Pancreas (tissue), 10 donors: ENCODE results near the gene RAP1A. TPM values are rescaled to one million over a fixed set of nuclear protein-coding genes. Genes with fewer than 3 reads are reported as not detected.
"Not testable (repeated sequence)": the region's sequence is repeated elsewhere in the genome, so short reads cannot be mapped to it uniquely, and the experiment has no call there.

ENCODE experiments used
- ATAC-seq, 4 donors: fragments of 200-7000 bp; cut with Tn5 transposase; one replicate each; pipeline versions ENCODE4 v1.8.0 to v1.9.1; 2020; ENCODE audit warnings: mild to moderate bottlenecking in 4 of 4, moderate library complexity in 4 of 4
- DNase-seq, 6 donors: peaks; one replicate each; pipeline ENCODE4 v3.0.0-alpha.2; 2020
- FAIRE-seq: peaks from 2 replicates; lab custom pipeline; 2012; peaks lifted over from hg19 to GRCh38; lab: Jason Lieb, UNC
- H3K27ac ChIP-seq, 4 donors: fragments of 200-600 bp; sonication (generic); 1 replicate in 3 of 4; 2 replicates in 1 of 4; pipeline versions ENCODE4 v1.5.0 to v1.8.0; 2020
- H3K27me3 ChIP-seq, 4 donors: fragments of 200-600 bp; one replicate each; pipeline ENCODE4 v1.8.0; 2021
- H3K36me3 ChIP-seq, 3 donors: fragments of 200-600 bp; sonication (generic) in 1 of 3; one replicate each; pipeline versions ENCODE4 v1.5.0 to v1.8.0; 2020 to 2021
- H3K4me1 ChIP-seq, 3 donors: fragments of 200-600 bp; one replicate each; pipeline ENCODE4 v1.8.0; 2021
- H3K4me3 ChIP-seq, 4 donors: fragments of 200-600 bp; sonication (generic) in 2 of 4; one replicate each; pipeline versions ENCODE4 v1.5.0 to v1.8.0; 2020 to 2021
- H3K9me3 ChIP-seq, 4 donors: fragments of 200-600 bp; one replicate each; pipeline ENCODE4 v1.8.0; 2021
- WGBS, 2 donors: extraction: QIAGEN DNeasy Blood & Tissue Kit; methylation state at CpG; one replicate each; pipeline ENCODE4 v1.1.7; 2013; 5-methylcytosine and 5-hydroxymethylcytosine counted together
- intact Hi-C, 3 donors: fragments of 100-400 bp; cut with DNase I; formaldehyde crosslinking; loops; one replicate each; pipeline versions ENCODE4 v1.11.1 to v1.14.2; 2022
- polyA plus RNA-seq, 2 donors: library from polyadenylated mRNA; stranded (reverse); fragments of 200-250 nt; gene quantifications; one replicate each; pipeline ENCODE4 v1.2.3, GENCODE V29; 2013
- total RNA-seq, 6 donors: library from RNA; stranded (reverse); fragmentation: NEBNext Ultra II Directional in 4 of 6; extraction: Animal tissue kit (Norgen Biotek cat#: 25700) in 4 of 6; gene quantifications; one replicate each; pipeline versions ENCODE4 v1.2.1 to v1.2.4, GENCODE V29; 2021 to 2023
- TF ChIP-seq, protein P1 (sequence below), 4 donors: fragments of 200-600 bp; sonication (generic) in 3 of 4; IDR thresholded peaks; one replicate each; pipeline versions ENCODE4 v1.5.0 to v1.8.0; 2021; ENCODE audit warnings: antibody characterized with exemption in 4 of 4
- donor health status: healthy with polysubstance abuse.
- donor health status: DM: no; HTN: no; CAD: no; lungs with moderate emphysema.
- donor health status: DM: no; HTN: no; CAD: no.
- donor health status: control.
- donor health status: control.
- donor health status: Bipolar disorder and iron deficiency.
- donor health status: DM: yes; HTN: yes; CAD: no.
- donor health status: DM: no; HTN: no; CAD: no.
- donor health status: DM: no; HTN: no; CAD: no.
- donor health status: DM: yes; HTN: yes; CAD: no.

Gene RAP1A
- total and polyA plus RNA-seq, 8 donors, result 17.0 to 35.1 (median 21.5) TPM

DNA sequence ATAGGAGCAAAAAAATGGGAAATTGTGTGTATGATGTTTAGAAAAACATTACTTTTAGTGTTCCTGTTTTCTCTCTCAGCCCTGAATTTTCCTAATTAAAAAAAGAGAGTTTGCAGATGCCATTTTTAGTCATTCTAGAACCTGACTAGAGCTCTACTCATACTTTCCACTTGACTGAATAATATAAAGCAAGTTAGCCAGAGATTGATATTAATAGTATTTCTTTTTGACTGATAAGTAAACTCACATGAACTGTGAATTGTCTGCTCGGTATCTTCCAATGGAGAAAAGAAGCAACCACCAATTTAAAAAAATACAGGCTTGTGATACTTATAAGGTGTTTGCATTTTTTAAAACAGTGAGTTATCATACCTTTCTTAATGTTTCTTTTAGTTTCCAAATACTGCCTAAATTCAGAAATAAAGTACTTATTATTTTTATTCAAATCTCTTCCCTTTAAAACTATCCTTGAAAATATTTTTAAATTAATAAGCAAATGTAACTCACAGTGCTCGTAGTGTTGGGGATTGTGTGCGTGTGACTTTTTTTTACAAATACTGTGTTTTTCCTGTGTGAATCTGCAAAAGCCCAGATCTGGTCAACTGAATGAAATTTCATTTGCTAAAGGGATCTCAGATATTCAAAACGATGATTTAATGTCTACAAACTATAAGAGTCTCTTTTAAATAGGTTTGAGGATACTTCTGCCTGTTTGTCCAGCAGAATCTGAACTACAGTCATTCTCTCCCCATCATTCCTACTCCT lies 9.8 kb downstream of the RAP1A start:
- no peaks in the 10 kb centered on the region for H3K27me3 ChIP-seq
- H3K27ac ChIP-seq, result no peak overlapping the region
- WGBS, 2 donors, result 84 to 90% methylated on average over 4 of the region's 4 CpGs
- FAIRE-seq (no peak), ATAC-seq (no peak), DNase-seq (no peak)
- TF ChIP-seq, protein P1, sequence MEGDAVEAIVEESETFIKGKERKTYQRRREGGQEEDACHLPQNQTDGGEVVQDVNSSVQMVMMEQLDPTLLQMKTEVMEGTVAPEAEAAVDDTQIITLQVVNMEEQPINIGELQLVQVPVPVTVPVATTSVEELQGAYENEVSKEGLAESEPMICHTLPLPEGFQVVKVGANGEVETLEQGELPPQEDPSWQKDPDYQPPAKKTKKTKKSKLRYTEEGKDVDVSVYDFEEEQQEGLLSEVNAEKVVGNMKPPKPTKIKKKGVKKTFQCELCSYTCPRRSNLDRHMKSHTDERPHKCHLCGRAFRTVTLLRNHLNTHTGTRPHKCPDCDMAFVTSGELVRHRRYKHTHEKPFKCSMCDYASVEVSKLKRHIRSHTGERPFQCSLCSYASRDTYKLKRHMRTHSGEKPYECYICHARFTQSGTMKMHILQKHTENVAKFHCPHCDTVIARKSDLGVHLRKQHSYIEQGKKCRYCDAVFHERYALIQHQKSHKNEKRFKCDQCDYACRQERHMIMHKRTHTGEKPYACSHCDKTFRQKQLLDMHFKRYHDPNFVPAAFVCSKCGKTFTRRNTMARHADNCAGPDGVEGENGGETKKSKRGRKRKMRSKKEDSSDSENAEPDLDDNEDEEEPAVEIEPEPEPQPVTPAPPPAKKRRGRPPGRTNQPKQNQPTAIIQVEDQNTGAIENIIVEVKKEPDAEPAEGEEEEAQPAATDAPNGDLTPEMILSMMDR (IDR thresholded peaks at IDR 0.05), result no peak
- H3K9me3 ChIP-seq, result no peaks in the 10 kb centered on the region
- H3K36me3 ChIP-seq, result no peaks in the 10 kb centered on the region
- no peak overlapping the region for H3K4me3 ChIP-seq
- intact Hi-C loops, result no loop called here
- H3K4me1 ChIP-seq, result peaks cover 0 to 14% (median 0%) of the 10 kb centered on the region in 3 donors

DNA sequence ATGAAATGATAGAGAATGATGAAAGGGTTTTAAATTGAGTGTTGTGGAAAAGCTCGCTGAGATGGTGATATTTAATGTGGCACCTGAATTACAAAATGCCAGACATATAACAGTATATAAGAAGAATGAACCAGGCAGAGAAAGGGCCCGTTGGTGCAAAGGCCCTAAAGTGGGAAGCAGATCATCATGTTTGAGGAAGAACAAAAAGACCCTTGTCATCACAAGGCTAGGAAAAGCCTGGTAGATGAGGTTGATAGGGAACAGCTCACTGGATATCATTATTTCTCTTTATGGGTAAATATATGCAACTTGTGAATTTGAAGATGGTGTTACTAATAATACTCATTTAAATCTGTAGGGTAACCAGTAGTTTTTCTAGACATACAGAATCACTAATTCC lies 11.0 kb downstream of the RAP1A start:
- FAIRE-seq, result no peak

DNA sequence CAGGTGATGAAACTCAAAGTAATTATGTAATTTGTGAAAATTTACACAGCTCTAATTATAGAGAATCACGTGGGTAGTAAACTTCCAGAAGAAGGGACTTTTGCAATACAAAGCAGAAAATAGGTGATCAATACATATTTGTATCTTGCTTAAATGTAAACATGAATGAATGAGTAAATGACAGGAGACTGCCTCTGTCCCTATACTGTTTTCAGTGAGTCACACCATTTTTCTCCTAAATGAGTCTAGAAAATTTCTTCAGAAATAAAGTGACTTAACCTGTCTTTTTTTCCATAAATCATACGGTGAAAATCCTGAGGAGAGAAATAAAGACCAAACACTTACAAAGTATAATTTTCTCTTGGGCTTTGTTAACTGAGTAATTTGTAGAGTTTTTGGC lies 11.9 kb downstream of the RAP1A start:
- Histone ChIP-seq H3K36me3 (no peaks in the 10 kb centered on the region), H3K4me3 (no peak overlapping the region), H3K4me1 (peaks cover 0 to 9% (median 0%) of the 10 kb centered on the region in 3 donors), H3K27ac (no peak overlapping the region), H3K27me3 (no peaks in the 10 kb centered on the region), H3K9me3 (no peaks in the 10 kb centered on the region)
- TF ChIP-seq, protein P1 (IDR thresholded peaks at IDR 0.05), result no peak
- WGBS, 2 donors, result 47 to 48% methylated on average over 2 of the region's 2 CpGs
- no peak for ATAC-seq
- intact Hi-C loops, result no loop called here
- no peak for DNase-seq
- no peak for FAIRE-seq

More for the DNA sequence above, 11.0 kb downstream of the RAP1A start:
- Histone ChIP-seq H3K9me3 (no peaks in the 10 kb centered on the region), H3K4me3 (no peak overlapping the region), H3K4me1 (peaks cover 0 to 10% (median 0%) of the 10 kb centered on the region in 3 donors), H3K27ac (no peak overlapping the region), H3K36me3 (no peaks in the 10 kb centered on the region), H3K27me3 (no peaks in the 10 kb centered on the region)
- WGBS, 2 donors, result 85 to 94% methylated on average over 2 of the region's 2 CpGs
- intact Hi-C loops, result no loop called here
- TF ChIP-seq, protein P1 (IDR thresholded peaks at IDR 0.05), result no peak
- no peak for ATAC-seq
- DNase-seq, result no peak

DNA sequence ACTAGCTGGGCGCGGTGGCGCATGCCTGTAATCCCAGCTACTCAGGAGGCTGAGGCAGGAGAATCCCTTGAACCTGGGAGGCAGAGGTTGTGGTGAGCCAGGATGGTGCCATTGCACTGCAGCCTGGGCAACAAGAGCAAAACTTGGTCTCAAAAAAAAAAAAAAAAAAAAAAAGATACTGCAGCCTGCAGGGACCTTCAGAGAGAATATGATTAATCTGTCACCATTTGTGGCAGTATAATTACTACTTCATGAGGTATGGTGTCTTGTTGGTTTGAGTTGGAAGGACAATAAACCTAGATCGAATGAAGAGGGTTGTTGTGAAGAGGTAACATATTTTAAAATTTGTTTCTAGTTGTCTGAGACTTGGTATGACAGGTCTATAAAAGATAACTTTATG lies 13.2 kb downstream of the RAP1A start:
- H3K9me3 ChIP-seq, H3K4me3 ChIP-seq, H3K27ac ChIP-seq, H3K4me1 ChIP-seq, H3K36me3 ChIP-seq, ATAC-seq, DNase-seq, FAIRE-seq, H3K27me3 ChIP-seq, intact Hi-C loops: not testable (repeated sequence)
- WGBS, 2 donors, result 95 to 96% methylated on average over 4 of the region's 4 CpGs

DNA sequence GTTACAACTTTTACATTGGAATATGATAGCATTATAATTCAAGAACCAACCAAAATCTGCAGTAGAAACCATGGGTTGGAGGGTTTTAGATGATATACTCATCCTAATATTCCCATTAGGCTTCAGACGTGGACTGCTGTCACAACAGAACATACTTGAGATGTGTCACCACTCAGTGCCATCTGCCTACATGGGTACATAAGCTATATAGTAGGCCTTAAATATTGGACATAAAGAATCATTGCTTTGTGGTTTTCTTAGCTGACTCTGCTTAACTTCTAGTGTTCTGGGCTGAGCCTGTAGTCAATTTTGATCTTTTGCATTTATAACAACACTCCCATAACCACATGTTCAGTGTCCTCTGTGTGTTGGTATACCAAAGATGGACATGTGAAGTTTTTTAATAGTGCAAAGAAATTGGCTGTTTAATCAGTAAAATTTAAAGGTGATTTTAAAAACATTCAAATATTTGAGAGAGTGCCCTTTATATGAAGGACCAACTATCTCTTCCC lies 14.2 kb downstream of the RAP1A start:
- Histone ChIP-seq H3K27ac (no peak overlapping the region), H3K4me1 (peaks cover 0 to 11% (median 7%) of the 10 kb centered on the region in 3 donors), H3K4me3 (no peak overlapping the region), H3K27me3 (no peaks in the 10 kb centered on the region), H3K36me3 (no peaks in the 10 kb centered on the region), H3K9me3 (no peaks in the 10 kb centered on the region)
- 76 to 93% methylated on average over 1 of the region's 1 CpG for WGBS, 2 donors
- FAIRE-seq, result no peak
- no peak for ATAC-seq
- TF ChIP-seq, protein P1 (IDR thresholded peaks at IDR 0.05), result no peak
- DNase-seq, result no peak
- intact Hi-C loops, result no loop called here
